GM10847 (cell line): ENCODE measurements around the gene CLSTN1.

Source experiments
- POLR2A ChIP-seq: IDR thresholded peaks from 2 replicates; pipeline ENCODE4 v1.6.1; 2011; ENCODE audit not compliant: insufficient read length; ENCODE audit errors: extremely low read depth

The CLSTN1 gene

GRCh38 chr1:9822897-9823692 is 670 bp downstream of the CLSTN1 start:
- no peak for TF ChIP-seq POLR2A

- no peak for TF ChIP-seq POLR2A
These were observed 1.3 kb downstream of the CLSTN1 start for GRCh38 chr1:9822490-9822889.

GRCh38 chr1:9821710-9822109 is 2.1 kb downstream of the CLSTN1 start:
- TF ChIP-seq POLR2A, result no peak

GRCh38 chr1:9820521-9820920 is 3.2 kb downstream of the CLSTN1 start:
- no peak for TF ChIP-seq POLR2A

GRCh38 chr1:9817734-9818133 is 6.0 kb downstream of the CLSTN1 start:
- TF ChIP-seq POLR2A, result no peak

- TF ChIP-seq POLR2A, result no peak
These were observed 7.6 kb downstream of the CLSTN1 start for GRCh38 chr1:9816199-9816598.

- no peak for TF ChIP-seq POLR2A
These were observed 8.6 kb downstream of the CLSTN1 start for GRCh38 chr1:9815150-9815549.

- no peak for TF ChIP-seq POLR2A
These were observed 9.1 kb downstream of the CLSTN1 start for GRCh38 chr1:9814619-9815018.

- no peak for TF ChIP-seq POLR2A
These were observed 12.4 kb downstream of the CLSTN1 start for GRCh38 chr1:9811239-9811966.

GRCh38 chr1:9809100-9809510 is 14.7 kb downstream of the CLSTN1 start:
- no peak for TF ChIP-seq POLR2A

- TF ChIP-seq POLR2A, result no peak
These were observed 15.3 kb downstream of the CLSTN1 start for GRCh38 chr1:9808459-9808858.

- no peak for TF ChIP-seq POLR2A
These were observed 16.2 kb downstream of the CLSTN1 start for GRCh38 chr1:9807541-9807940.

GRCh38 chr1:9805006-9805508 is 18.7 kb downstream of the CLSTN1 start:
- no peak for TF ChIP-seq POLR2A

- TF ChIP-seq POLR2A, result no peak
These were observed 21.9 kb downstream of the CLSTN1 start for GRCh38 chr1:9801909-9802308.

- no peak for TF ChIP-seq POLR2A
These were observed 25.3 kb downstream of the CLSTN1 start for GRCh38 chr1:9798236-9799130.
